Dendritic cell treated with granulocyte-macrophage colony-stimulating factor and Interleukin-4, amounts not matched to agents 40 ng/mL and 50 ng/mL, for 4 days (primary cell): Measurements from ENCODE around the gene CYTH4.

ENCODE experiments used
- H3K27ac Mint-ChIP-seq: one replicate; pipeline ENCODE4 v1.8.0; 2022; ENCODE audit warnings: mild to moderate bottlenecking, mixed read lengths
- H3K27me3 Mint-ChIP-seq: one replicate; pipeline ENCODE4 v1.8.0; 2022; ENCODE audit warnings: mild to moderate bottlenecking, mixed read lengths
- H3K36me3 Mint-ChIP-seq: one replicate; pipeline ENCODE4 v1.8.0; 2022; ENCODE audit warnings: low read depth, mixed read lengths
- H3K4me1 Mint-ChIP-seq: one replicate; pipeline ENCODE4 v1.8.0; 2022; ENCODE audit warnings: low read depth, mixed read lengths
- H3K4me3 Mint-ChIP-seq: one replicate; pipeline ENCODE4 v1.8.0; 2022; ENCODE audit warnings: mild to moderate bottlenecking, moderate library complexity, mixed read lengths
- H3K9me3 Mint-ChIP-seq: one replicate; pipeline ENCODE4 v1.8.0; 2022; ENCODE audit warnings: mixed read lengths
- intact Hi-C: fragments of 100-400 bp; cut with micrococcal nuclease; formaldehyde crosslinking; loops from one replicate; pipeline ENCODE4 v1.15.0; 2022

The CYTH4 gene

DNA sequence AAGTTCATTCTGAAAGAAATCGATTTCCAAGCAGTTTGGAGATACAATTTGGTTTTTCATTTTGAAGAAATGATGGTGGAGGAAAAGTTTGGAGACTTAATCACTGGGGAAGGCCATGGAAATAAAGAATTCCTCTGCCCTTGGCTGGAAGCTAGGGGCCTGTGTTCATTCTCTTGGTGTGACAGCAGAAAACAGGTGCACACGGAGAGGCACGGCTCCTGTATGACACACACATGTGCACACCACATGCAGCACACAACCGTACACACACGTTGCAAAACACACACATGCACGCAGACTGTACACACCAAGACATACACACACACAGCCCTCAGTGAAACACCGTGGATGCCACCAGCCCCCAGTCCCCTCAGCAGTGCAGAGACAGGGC, 64.2 kb downstream of the CYTH4 start:
- Mint-ChIP-seq H3K36me3 (no peaks in the 10 kb centered on the region), H3K27me3 (peaks cover 41% of the 10 kb centered on the region), H3K4me3 (no peak overlapping the region), H3K4me1 (no peaks in the 10 kb centered on the region), H3K27ac (no peak overlapping the region), H3K9me3 (no peaks in the 10 kb centered on the region)
- intact Hi-C loops = no loop called here

DNA sequence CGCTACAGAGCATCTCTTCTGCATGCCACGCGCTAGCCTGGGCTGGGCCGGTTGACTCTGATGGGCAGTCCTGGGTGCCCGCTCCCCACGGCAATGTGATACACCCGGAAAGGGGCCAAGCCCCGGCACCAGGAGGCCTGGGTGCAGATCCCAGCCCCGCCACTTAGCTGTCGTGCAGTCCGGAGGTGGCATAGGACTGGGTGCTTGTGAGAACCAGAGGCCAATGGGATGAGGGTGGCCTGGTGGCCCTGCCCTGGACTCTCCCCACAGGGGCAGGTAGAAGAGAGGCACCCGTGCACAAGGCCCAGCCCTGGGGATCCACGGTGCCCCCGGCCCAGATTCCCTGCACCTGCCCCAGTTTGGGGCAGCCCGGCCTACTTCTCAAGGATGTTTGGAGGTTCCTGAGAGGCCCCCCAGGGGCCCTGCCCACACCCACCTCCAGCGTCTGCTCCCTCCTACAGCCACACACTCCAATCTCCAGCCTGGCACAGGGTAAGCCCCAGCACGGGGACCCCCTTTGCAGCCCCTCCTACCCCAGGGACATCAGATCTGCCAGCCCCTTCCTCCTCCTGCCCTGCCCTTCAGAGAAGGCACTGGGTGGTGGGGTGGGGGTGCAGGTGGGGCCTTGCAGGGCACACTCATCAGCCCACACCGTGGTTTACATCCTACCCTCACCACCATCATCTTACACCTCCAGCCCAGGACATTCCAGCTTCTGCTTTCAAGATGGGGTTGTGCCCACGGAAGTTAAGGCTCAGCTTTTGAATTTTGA, 66.9 kb downstream of the CYTH4 start:
- H3K4me1 Mint-ChIP-seq = no peaks in the 10 kb centered on the region
- H3K9me3 Mint-ChIP-seq = no peaks in the 10 kb centered on the region
- no peak overlapping the region for H3K27ac Mint-ChIP-seq
- H3K36me3 Mint-ChIP-seq = no peaks in the 10 kb centered on the region
- intact Hi-C loops = no loop called here
- peaks cover 46% of the 10 kb centered on the region for H3K27me3 Mint-ChIP-seq
- no peak overlapping the region for H3K4me3 Mint-ChIP-seq

DNA sequence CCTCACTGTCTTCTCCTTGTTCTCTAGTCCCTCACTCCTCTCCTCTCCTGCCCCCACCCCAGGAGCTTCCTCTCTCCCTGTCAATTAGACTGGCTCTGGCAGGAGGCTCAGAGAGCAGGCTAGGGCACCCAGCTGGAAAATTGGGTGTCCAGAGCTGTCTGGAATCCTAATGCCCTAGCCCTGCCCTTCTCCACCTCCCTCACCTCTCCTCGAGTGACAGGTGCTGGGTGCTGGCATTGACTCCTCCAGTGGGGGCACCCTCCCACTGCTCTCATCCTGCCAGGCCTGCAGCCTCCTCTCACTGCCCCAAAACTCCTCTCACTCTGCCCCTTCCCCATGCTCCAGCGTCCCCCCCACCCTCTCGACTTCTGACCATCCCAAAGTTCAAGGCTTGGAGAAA, 68.9 kb downstream of the CYTH4 start:
- intact Hi-C loops = no loop called here
- Mint-ChIP-seq H3K4me3 (no peak overlapping the region), H3K36me3 (no peaks in the 10 kb centered on the region), H3K27me3 (peaks cover 43% of the 10 kb centered on the region), H3K9me3 (no peaks in the 10 kb centered on the region), H3K27ac (no peak overlapping the region), H3K4me1 (no peaks in the 10 kb centered on the region)

DNA sequence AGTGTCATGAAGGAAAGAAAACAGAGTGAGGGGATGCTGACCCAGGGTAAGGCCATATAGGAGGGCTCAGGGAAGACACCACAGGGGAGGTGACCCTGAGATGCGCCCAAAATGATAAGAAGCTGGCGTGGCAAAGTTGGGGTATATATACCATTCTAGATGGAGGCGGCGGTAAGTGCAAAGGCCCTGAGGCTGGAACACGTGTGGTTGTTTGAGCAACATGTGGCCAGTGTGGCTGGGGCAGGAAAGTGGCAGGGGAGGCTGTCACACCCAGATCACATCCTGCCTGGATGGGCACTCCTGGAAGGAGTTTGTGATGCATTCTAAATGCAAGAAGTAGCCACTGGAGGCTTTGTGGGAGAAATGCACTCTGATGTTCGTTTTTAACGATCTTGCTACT, 70.2 kb downstream of the CYTH4 start:
- Mint-ChIP-seq H3K27ac (no peak overlapping the region), H3K27me3 (peaks cover 41% of the 10 kb centered on the region), H3K9me3 (no peaks in the 10 kb centered on the region), H3K4me1 (peaks cover 2% of the 10 kb centered on the region), H3K36me3 (no peaks in the 10 kb centered on the region), H3K4me3 (no peak overlapping the region)
- intact Hi-C loops = no loop called here

DNA sequence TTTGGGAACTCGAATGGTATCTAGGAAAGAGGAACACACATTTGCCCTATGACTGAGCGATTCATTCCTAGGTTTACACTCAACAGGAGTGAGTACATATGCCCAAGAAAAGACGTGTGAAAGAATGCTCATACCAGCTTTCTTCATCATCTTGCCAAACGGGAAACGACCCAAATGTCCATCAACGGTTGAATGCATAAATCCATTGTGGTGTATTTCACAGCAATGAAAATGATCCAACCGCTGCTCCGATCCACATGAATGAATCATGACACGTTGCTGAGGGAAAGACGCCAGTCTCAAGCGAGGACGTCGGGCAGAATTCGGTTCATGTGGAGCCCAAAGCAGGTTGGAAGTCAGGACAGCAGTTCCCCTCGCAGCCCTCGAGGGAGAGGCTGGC, 71.5 kb downstream of the CYTH4 start:
- H3K36me3 Mint-ChIP-seq = no peaks in the 10 kb centered on the region
- no peaks in the 10 kb centered on the region for H3K9me3 Mint-ChIP-seq
- peaks cover 9% of the 10 kb centered on the region for H3K4me1 Mint-ChIP-seq
- intact Hi-C loops = no loop called here
- no peak overlapping the region for H3K4me3 Mint-ChIP-seq
- H3K27me3 Mint-ChIP-seq = peaks cover 50% of the 10 kb centered on the region
- H3K27ac Mint-ChIP-seq = no peak overlapping the region

DNA sequence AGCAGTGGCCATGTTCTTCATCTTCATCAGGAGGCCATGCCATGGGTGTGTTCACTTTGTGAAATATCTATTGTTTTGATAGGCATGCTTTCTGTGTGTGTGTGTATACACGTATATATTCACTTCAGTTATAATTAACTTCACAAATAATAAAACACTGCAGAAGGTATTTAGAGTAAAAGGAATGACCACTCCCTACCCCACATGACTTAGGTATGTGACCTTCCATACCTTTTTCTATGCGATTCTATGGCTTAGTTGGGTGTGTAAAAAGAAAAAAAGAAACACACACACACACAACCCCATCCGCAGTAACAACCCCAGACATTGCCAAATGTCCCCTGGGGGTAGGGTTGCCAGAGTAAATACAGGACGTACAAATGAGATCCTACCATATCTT, 72.0 kb downstream of the CYTH4 start:
- no peak overlapping the region for H3K4me3 Mint-ChIP-seq
- no peaks in the 10 kb centered on the region for H3K36me3 Mint-ChIP-seq
- H3K27me3 Mint-ChIP-seq = peaks cover 53% of the 10 kb centered on the region
- H3K9me3 Mint-ChIP-seq = no peaks in the 10 kb centered on the region
- H3K4me1 Mint-ChIP-seq = peaks cover 9% of the 10 kb centered on the region
- no peak overlapping the region for H3K27ac Mint-ChIP-seq
- intact Hi-C loops = no loop called here

DNA sequence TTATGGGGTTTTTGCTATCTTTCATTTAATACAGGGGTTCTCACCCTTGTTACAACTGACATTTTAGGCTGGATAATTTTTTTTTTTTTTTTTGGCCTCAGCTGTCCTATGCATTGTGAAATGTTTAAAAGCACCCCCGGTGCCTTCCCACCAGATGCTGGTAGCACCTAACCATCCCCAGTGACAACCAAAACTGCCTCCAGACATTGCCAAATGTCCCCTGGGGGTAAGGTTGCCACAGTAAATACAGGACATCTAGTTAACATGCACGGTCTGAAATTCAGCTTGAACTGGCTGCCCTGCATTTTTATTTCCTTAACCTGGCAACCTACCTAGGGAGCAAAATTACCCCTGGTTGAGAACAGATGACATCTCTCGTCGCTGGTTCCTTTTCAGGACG, 72.4 kb downstream of the CYTH4 start:
- Mint-ChIP-seq H3K4me1 (peaks cover 9% of the 10 kb centered on the region), H3K9me3 (no peaks in the 10 kb centered on the region), H3K27me3 (peaks cover 53% of the 10 kb centered on the region), H3K27ac (no peak overlapping the region), H3K36me3 (no peaks in the 10 kb centered on the region), H3K4me3 (no peak overlapping the region)
- intact Hi-C loops = no loop called here

DNA sequence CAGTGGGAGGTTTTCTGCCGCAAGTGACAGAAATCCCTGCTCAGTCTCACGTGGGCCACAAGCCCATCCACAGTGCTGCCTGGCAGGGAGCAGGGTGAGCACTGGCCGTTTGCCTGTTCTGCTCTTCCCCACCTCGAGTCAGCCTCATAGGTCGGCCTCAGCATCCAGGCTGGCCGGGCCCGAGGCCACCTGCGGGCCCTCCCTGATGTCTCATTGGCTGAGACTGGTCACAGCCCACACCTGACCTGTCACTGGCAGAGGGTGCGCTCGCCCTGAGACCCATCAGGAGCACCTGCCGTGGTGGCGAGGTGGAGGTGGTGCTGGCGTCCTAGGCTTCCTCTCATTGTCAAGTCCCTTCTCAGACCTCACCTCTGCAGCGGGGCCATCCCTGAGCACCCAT, 72.9 kb downstream of the CYTH4 start:
- Mint-ChIP-seq H3K4me1 (peaks cover 9% of the 10 kb centered on the region), H3K27me3 (peaks cover 51% of the 10 kb centered on the region), H3K4me3 (no peak overlapping the region), H3K36me3 (no peaks in the 10 kb centered on the region), H3K27ac (no peak overlapping the region), H3K9me3 (no peaks in the 10 kb centered on the region)
- intact Hi-C loops = no loop called here

DNA sequence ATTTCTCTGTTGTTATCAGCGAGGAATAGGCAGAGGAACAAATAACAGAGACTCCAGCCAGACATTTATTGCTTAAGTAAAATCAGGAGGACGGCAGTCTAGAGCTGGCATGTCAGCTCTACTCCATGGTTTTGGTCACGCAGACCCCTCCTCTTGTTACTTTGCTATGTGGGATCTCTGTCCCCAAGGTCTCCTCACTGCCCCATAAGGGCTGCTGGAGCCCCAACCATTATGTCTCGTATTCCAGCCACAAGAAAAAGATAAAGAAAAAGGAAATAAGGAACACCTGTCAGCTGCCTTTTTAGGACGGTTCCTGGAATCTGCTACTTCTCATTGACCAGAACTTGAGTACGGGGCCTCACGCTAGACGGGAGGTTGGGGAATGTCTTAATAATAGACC, 74.6 kb downstream of the CYTH4 start:
- Mint-ChIP-seq H3K4me3 (no peak overlapping the region), H3K9me3 (no peaks in the 10 kb centered on the region), H3K4me1 (peaks cover 14% of the 10 kb centered on the region), H3K27me3 (peaks cover 45% of the 10 kb centered on the region), H3K36me3 (no peaks in the 10 kb centered on the region), H3K27ac (no peak overlapping the region)
- intact Hi-C loops = no loop called here

DNA sequence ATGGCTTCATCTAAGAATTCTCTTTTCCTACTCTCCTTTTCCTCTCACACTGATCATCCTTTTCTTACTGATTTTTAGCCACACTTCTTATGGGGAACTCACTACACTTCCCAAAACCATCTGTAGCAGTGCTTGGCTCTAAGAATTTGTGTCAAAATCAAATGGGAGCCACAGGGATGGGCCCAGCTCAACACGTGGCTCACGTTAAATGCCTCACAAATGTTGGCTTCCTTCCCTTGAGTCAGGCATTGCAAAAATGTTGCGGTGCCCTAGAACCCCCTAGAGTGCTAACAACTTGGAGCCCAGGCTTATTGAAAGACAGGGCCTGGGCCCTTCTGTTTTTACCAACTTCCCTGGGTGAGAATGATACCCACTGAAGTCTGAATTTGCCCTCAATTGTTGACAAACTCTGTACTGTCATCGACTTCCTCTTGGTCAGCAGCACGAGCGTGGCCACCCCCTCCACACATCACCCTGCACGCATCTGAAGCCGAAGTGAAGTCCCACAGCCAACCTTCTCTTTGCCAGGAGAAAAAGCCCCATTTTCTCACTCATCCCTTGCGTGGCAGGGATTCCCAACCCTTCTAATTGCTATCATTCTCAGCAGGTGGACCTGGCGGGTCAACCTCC, 75.3 kb downstream of the CYTH4 start:
- peaks cover 14% of the 10 kb centered on the region for H3K4me1 Mint-ChIP-seq
- intact Hi-C loops = no loop called here
- no peak overlapping the region for H3K4me3 Mint-ChIP-seq
- no peaks in the 10 kb centered on the region for H3K9me3 Mint-ChIP-seq
- H3K27me3 Mint-ChIP-seq = peaks cover 39% of the 10 kb centered on the region
- no peaks in the 10 kb centered on the region for H3K36me3 Mint-ChIP-seq
- no peak overlapping the region for H3K27ac Mint-ChIP-seq

DNA sequence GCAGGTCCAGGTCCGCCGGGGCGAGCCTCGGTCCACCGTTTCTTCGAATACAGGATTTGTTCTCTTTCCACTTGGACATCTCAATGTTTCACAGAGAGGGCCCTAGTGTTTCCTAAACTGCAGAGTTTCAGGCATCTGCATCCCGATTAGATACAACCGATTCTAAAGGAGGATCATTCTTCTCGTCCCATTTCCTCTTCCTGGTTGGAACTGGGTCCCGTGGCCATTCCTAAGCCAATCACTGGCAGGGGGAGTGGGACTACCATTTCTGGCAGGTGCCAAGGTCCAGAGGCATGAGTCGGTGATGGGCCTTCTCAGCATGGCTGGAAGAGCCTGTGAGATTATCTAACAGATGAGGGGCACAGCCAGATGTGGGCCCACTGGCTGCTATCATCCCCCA, 76.1 kb downstream of the CYTH4 start:
- Mint-ChIP-seq H3K4me3 (no peak overlapping the region), H3K9me3 (no peaks in the 10 kb centered on the region), H3K36me3 (no peaks in the 10 kb centered on the region), H3K27me3 (peaks cover 34% of the 10 kb centered on the region), H3K27ac (no peak overlapping the region), H3K4me1 (peaks cover 14% of the 10 kb centered on the region)
- intact Hi-C loops = no loop called here

DNA sequence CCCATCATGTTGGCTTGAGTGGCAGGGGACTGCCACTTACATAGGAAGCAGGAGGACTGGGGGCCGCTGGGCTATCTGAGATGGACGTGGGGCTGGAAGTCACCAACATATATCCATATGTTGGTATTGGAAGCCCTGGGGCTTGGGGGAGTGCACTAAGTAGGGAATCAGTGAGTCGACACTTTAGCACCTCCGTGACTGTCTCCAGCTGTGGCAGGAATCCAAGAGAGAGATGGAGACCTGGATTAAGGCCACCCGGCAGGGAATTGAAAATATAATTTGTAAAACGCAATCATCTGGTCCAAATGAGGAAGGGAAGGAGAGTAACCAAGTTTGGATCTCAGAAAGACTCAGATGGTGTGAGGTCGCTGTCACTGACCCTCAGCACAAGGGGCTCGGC, 76.6 kb downstream of the CYTH4 start:
- Mint-ChIP-seq H3K4me1 (peaks cover 14% of the 10 kb centered on the region), H3K9me3 (no peaks in the 10 kb centered on the region), H3K27ac (no peak overlapping the region), H3K27me3 (peaks cover 33% of the 10 kb centered on the region), H3K4me3 (no peak overlapping the region), H3K36me3 (no peaks in the 10 kb centered on the region)
- intact Hi-C loops = no loop called here

DNA sequence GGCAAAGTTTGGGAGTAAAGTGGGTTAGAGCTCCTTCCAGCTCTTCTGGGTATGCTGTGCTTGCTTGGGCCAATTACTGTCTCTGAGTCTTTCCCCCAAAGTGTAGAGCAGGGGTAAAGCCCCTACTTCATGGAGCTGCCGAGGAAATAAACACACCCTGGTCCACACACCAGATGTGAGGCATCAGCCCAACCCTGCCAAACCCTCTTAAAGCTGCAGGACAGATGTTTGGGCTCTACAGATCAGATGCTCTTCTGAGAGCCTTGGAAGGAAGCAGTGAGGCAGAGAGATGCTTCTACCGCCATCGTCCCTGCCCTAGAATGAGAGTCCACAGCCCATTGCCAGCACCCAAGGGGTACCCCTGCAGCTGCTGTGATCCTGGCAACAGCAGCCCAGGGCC, 80.3 kb downstream of the CYTH4 start:
- Mint-ChIP-seq H3K4me3 (no peak overlapping the region), H3K27ac (no peak overlapping the region), H3K4me1 (peaks cover 36% of the 10 kb centered on the region), H3K27me3 (peaks cover 31% of the 10 kb centered on the region), H3K9me3 (no peaks in the 10 kb centered on the region), H3K36me3 (no peaks in the 10 kb centered on the region)
- intact Hi-C loops = no loop called here

DNA sequence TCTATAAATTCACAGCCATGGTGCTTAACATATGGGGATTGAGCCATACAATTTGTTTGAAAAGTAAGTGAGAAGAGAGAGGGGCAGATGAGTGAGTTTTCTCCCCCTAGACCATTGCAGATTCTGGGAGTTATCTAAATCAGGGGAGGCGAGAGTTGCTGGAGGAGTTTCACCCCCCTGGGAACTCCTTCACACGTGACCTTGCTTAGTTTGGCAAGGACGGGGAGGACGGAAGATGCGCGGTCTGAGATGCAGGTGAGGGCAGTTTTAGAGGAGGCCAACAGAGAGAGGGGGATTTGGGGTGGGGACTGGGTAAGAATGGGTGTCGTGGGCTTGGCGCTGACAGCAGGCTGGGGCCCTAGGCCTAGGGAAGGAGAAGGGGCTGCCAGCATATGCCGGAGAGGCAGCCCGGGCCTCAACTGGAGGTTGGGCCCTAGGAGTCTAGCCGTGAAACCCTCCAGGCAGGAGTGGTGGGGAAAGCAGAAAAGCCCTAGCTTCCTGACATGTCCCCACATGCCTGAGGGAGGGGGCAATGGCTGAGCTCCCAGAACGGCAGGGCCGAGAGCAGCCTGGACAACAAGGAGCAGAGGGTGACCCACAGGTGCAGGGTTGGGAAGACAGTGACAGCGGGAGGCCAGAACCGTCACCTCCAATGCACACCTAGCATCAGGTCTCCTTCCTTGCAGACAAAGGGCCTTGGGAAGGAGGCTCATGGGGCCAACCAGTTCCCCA, 81.1 kb downstream of the CYTH4 start:
- Mint-ChIP-seq H3K9me3 (no peaks in the 10 kb centered on the region), H3K4me1 (peaks cover 39% of the 10 kb centered on the region), H3K4me3 (no peak overlapping the region), H3K27me3 (peaks cover 26% of the 10 kb centered on the region), H3K36me3 (no peaks in the 10 kb centered on the region), H3K27ac (no peak overlapping the region)
- intact Hi-C loops = no loop called here
